Measurements from ENCODE around the gene ABLIM2. TPM values are rescaled to one million over a fixed set of nuclear protein-coding genes. Genes with fewer than 3 reads are reported as not detected.

Gene ABLIM2
- total RNA-seq, 2 experiments from 2014 or later: 0.76 TPM; not detected in 1

DNA sequence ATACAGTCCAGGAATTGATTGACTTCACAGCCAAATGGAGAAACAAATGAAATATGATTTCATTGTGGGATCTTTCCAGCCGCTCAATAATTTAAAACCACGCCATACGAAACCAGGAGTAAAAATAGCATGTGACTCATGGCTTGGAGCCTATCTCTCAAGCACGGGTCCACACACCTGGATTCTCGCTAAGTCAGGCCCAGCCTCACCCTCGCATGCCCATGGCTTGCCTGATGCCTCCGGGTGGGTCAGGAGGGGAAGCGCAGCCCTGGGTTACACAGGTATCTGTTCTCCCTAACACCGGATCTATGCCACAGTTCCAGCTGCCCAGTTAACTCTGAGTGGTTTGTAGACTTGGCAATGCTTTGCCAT is 5.6 kb upstream of the ABLIM2 start:
- BruUV-seq (replicated peaks): no TSS peak
- no peaks in the 10 kb centered on the region for H3K79me2 ChIP-seq (ENCODE audit: insufficient read depth, low read depth, low read length)
- H3K9me2 ChIP-seq (ENCODE audit: insufficient read depth, low read length): no peaks in the 10 kb centered on the region
- H3K4me2 ChIP-seq (ENCODE audit: low read length): no peak overlapping the region
- no peak for DNase-seq (ENCODE audit: low spot score)
- H2AFZ ChIP-seq (ENCODE audit: low read length): no peak overlapping the region
- POLR2A ChIA-PET: no interaction called here
- TF ChIP-seq, protein P1, sequence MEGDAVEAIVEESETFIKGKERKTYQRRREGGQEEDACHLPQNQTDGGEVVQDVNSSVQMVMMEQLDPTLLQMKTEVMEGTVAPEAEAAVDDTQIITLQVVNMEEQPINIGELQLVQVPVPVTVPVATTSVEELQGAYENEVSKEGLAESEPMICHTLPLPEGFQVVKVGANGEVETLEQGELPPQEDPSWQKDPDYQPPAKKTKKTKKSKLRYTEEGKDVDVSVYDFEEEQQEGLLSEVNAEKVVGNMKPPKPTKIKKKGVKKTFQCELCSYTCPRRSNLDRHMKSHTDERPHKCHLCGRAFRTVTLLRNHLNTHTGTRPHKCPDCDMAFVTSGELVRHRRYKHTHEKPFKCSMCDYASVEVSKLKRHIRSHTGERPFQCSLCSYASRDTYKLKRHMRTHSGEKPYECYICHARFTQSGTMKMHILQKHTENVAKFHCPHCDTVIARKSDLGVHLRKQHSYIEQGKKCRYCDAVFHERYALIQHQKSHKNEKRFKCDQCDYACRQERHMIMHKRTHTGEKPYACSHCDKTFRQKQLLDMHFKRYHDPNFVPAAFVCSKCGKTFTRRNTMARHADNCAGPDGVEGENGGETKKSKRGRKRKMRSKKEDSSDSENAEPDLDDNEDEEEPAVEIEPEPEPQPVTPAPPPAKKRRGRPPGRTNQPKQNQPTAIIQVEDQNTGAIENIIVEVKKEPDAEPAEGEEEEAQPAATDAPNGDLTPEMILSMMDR (conservative IDR thresholded peaks at IDR 0.05; ENCODE audit: low read length): no peak
- TF ChIP-seq EZH2phosphoT487 (IDR thresholded peaks at IDR 0.05; ENCODE audit: borderline replicate concordance, low read depth, low read length): no peak
- intact Hi-C loops (cut with micrococcal nuclease; ENCODE audit: unreplicated experiment): no loop called here
- no peak overlapping the region for H3K27ac ChIP-seq (ENCODE audit: low read depth, low read length, poor library complexity, severe bottlenecking)
- H3K9me3 ChIP-seq (ENCODE audit: low read length): peaks cover 9% of the 10 kb centered on the region
- no peaks in the 10 kb centered on the region for H3K36me3 ChIP-seq (ENCODE audit: insufficient read depth, low read length)
- peaks cover 35% of the 10 kb centered on the region for H3K4me1 ChIP-seq (ENCODE audit: insufficient read depth, low read length, poor library complexity, severe bottlenecking)
- H4K20me1 ChIP-seq (ENCODE audit: insufficient read depth, low read length): no peaks in the 10 kb centered on the region
- CTCF ChIA-PET (ENCODE audit: unreplicated experiment): no interaction called here
- H3K4me3 ChIP-seq (ENCODE audit: low read depth, low read length, poor library complexity, severe bottlenecking): no peak overlapping the region

DNA sequence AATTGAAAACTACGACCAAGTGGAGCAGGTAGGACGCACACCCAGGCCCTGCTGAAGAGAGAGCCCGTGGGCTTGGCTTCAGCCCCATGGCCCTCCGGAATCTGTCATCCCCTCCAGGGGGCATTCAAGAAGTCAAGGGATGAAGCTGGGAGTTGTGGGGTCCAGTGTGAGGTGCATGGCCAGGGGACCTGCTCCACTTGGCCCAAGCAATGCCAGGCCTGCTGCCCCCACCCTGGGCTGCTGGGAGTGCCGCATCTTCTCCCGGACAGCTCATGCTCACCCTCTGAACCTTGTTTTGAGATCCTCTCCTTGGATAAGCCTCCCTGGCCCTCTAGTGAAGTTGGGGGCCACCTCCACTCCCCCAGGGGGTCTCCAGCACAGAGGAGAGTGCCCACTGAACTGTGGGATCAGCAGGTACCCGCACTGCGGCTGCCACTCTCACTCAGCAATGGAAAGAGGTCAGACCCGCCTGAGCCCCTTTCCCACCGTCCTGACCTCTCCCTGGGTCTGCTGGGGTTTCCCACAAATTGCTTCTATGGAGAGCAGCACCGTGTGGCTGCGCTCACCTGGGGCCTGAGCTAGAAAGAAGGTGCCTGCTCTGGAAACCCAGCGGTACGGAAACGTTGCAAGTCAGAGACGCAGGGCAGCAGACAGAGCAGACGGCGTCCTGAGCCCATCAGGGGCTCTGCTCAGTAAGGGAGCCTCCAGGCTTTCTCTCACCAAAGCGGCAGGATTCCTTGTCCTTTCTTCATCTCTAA is 5.0 kb upstream of the ABLIM2 start:
- H3K9me3 ChIP-seq (ENCODE audit: low read length): peaks cover 7% of the 10 kb centered on the region
- H3K4me2 ChIP-seq (ENCODE audit: low read length): peak overlapping the region; percentile 79
- ChIA-PET POLR2A (no interaction called here), CTCF (ENCODE audit: unreplicated experiment) (no interaction called here)
- no peaks in the 10 kb centered on the region for H3K36me3 ChIP-seq (ENCODE audit: insufficient read depth, low read length)
- peak overlapping the region; percentile 33 for H3K4me3 ChIP-seq (ENCODE audit: low read depth, low read length, poor library complexity, severe bottlenecking)
- H3K9me2 ChIP-seq (ENCODE audit: insufficient read depth, low read length): no peaks in the 10 kb centered on the region
- no peak for TF ChIP-seq EZH2phosphoT487 (IDR thresholded peaks at IDR 0.05; ENCODE audit: borderline replicate concordance, low read depth, low read length)
- TF ChIP-seq, protein P1 (conservative IDR thresholded peaks at IDR 0.05; ENCODE audit: low read length): no peak
- no peak for DNase-seq (ENCODE audit: low spot score)
- no peaks in the 10 kb centered on the region for H4K20me1 ChIP-seq (ENCODE audit: insufficient read depth, low read length)
- peaks cover 37% of the 10 kb centered on the region for H3K4me1 ChIP-seq (ENCODE audit: insufficient read depth, low read length, poor library complexity, severe bottlenecking)
- BruUV-seq (replicated peaks): no TSS peak
- H3K27ac ChIP-seq (ENCODE audit: low read depth, low read length, poor library complexity, severe bottlenecking): peak overlapping the region; percentile 70
- H2AFZ ChIP-seq (ENCODE audit: low read length): no peak overlapping the region
- intact Hi-C loops (cut with micrococcal nuclease; ENCODE audit: unreplicated experiment): loop anchor here (2.0 kb wide), 2 partner anchors 33 to 37 kb away; no protein-coding TSS in a partner anchor
- no peaks in the 10 kb centered on the region for H3K79me2 ChIP-seq (ENCODE audit: insufficient read depth, low read depth, low read length)

DNA sequence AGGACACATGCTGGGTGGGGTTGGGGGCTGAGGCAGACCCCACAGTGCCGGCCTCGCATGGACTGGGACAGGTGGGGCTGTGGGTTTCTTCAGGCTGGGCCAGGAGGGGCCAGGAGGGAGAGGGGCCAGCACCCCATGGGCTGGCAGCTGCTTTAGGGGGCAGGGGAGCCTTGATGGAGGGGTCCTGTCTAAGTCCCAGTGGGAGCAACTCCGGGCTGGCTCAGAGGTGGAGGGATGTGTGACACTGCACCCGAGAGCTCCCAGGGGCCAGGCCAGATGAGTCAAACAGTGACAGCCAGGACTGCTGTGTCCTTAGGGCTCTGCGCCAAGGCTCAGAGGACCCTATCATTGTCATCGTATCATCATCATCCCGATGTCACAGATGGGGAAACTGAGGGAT is 4.4 kb upstream of the ABLIM2 start:
- CTCF ChIA-PET (ENCODE audit: unreplicated experiment): no interaction called here
- Histone ChIP-seq H3K27ac (ENCODE audit: low read depth, low read length, poor library complexity, severe bottlenecking) (peak overlapping the region; percentile 70), H3K9me3 (ENCODE audit: low read length) (peaks cover 2% of the 10 kb centered on the region; the same call in 1 of the 2 replicates), H3K4me3 (ENCODE audit: low read depth, low read length, poor library complexity, severe bottlenecking) (peak overlapping the region; percentile 33), H3K36me3 (ENCODE audit: insufficient read depth, low read length) (no peaks in the 10 kb centered on the region), H2AFZ (ENCODE audit: low read length) (no peak overlapping the region), H4K20me1 (ENCODE audit: insufficient read depth, low read length) (no peaks in the 10 kb centered on the region), H3K4me2 (ENCODE audit: low read length) (peak overlapping the region; percentile 79), H3K79me2 (ENCODE audit: insufficient read depth, low read depth, low read length) (no peaks in the 10 kb centered on the region), H3K4me1 (ENCODE audit: insufficient read depth, low read length, poor library complexity, severe bottlenecking) (peaks cover 42% of the 10 kb centered on the region), H3K9me2 (ENCODE audit: insufficient read depth, low read length) (no peaks in the 10 kb centered on the region)
- TF ChIP-seq, protein P1 (conservative IDR thresholded peaks at IDR 0.05; ENCODE audit: low read length): no peak
- TF ChIP-seq EZH2phosphoT487 (IDR thresholded peaks at IDR 0.05; ENCODE audit: borderline replicate concordance, low read depth, low read length): no peak
- DNase-seq (ENCODE audit: low spot score): peak; percentile 26
- no TSS peak for BruUV-seq (replicated peaks)
- POLR2A ChIA-PET: interaction anchor here (0.6 to 0.7 kb wide), 6 partner anchors 32 to 1650 kb away, joined by 3 to 5 read pairs (median 4); no protein-coding TSS in a partner anchor
- intact Hi-C loops (cut with micrococcal nuclease; ENCODE audit: unreplicated experiment): loop anchor here (2.0 kb wide), 2 partner anchors 32 to 38 kb away; no protein-coding TSS in a partner anchor
